ENCODE data around the gene SCN4B. TPM values are rescaled to one million over a fixed set of nuclear protein-coding genes. Genes with fewer than 3 reads are reported as not detected.

SCN4B gene
- total and polyA plus RNA-seq, 2 of the 4 experiments (the other 2 are of a cell fraction), result 0.18 to 0.44 TPM

- no peaks in the 10 kb centered on the region for H3K9me3 ChIP-seq (ENCODE audit: control insufficient read depth, insufficient read depth, low read length)
- no peak overlapping the region for H4K5ac ChIP-seq (ENCODE audit: low read depth, low read length)
- in situ Hi-C loops (cut with MboI; ENCODE audit: low sequenced_read_pairs), result no loop called here
- no peak overlapping the region for H2AFZ ChIP-seq (replicated peaks; ENCODE audit: low read length, poor library complexity)
- dilution Hi-C loops (cut with HindIII; ENCODE audit: low sequenced_read_pairs, unreplicated experiment), result no loop called here
- no peaks in the 10 kb centered on the region for H3K4me1 ChIP-seq (ENCODE audit: control insufficient read depth, insufficient read depth, low read length)
- H3K23ac ChIP-seq (ENCODE audit: low read depth, low read length), result no peak overlapping the region
- no peak overlapping the region for H2AK9ac ChIP-seq (replicated peaks; ENCODE audit: low read depth, low read length, poor library complexity)
- no peak overlapping the region for H2BK5ac ChIP-seq (ENCODE audit: low read depth, low read length, poor library complexity, severe bottlenecking)
- ChIA-PET CTCF (interaction anchor here (0.7 kb wide), 1 partner anchor 13 kb away, joined by 3 read pairs; no protein-coding TSS in a partner anchor), POLR2A (ENCODE audit: unreplicated experiment) (no interaction called here)
- no peaks in the 10 kb centered on the region for H3K9me1 ChIP-seq (ENCODE audit: insufficient read depth, low read length)
- ATAC-seq (ENCODE audit: low read depth) (no peak), DNase-seq (no peak)
- no peaks in the 10 kb centered on the region for H4K20me1 ChIP-seq (ENCODE audit: insufficient read depth, low read length)
- H2BK20ac ChIP-seq (ENCODE audit: low read depth, low read length), result no peak overlapping the region
- no peak overlapping the region for H4K8ac ChIP-seq (ENCODE audit: low read depth in 2 of 2, low read length in 2 of 2)
- H3K4me2 ChIP-seq (ENCODE audit: low read depth, low read length), result no peak overlapping the region
- no peak overlapping the region for H3K4me3 ChIP-seq (ENCODE audit: insufficient read depth, low read depth, low read length)
- H3K18ac ChIP-seq (ENCODE audit: low read depth, low read length), result no peak overlapping the region
- H3K4ac ChIP-seq (ENCODE audit: low read depth, low read length), result no peak overlapping the region
- no peak overlapping the region for H3K14ac ChIP-seq (replicated peaks; ENCODE audit: low read depth, low read length)
- H2AK5ac ChIP-seq (ENCODE audit: low read depth, low read length), result no peak overlapping the region
- TF ChIP-seq MXI1 (IDR thresholded peaks at IDR 0.05; ENCODE audit: borderline replicate concordance, low read depth, low read length) (no peak), POLR2A (IDR thresholded peaks at IDR 0.05; ENCODE audit: low read depth, low read length) (no peak), NFE2L2 (IDR thresholded peaks at IDR 0.05; ENCODE audit: low read depth, low read length) (no peak), RFX5 (IDR thresholded peaks at IDR 0.05; ENCODE audit: low read depth, low read length) (no peak), RAD21 (IDR thresholded peaks at IDR 0.05; ENCODE audit: low read length) (no peak), CEBPB (IDR thresholded peaks at IDR 0.05; ENCODE audit: low read depth, low read length) (no peak), MAZ (IDR thresholded peaks at IDR 0.05; ENCODE audit: borderline replicate concordance, low read depth, low read length) (no peak), BHLHE40 (IDR thresholded peaks at IDR 0.05; ENCODE audit: low read depth, low read length) (no peak), RCOR1 (IDR thresholded peaks at IDR 0.05; ENCODE audit: insufficient replicate concordance, low read length) (no peak), CHD1 (IDR thresholded peaks at IDR 0.05; ENCODE audit: low read depth, low read length) (no peak), SMC3 (IDR thresholded peaks at IDR 0.05; ENCODE audit: low read depth, low read length) (no peak)
- TF ChIP-seq, protein P1, sequence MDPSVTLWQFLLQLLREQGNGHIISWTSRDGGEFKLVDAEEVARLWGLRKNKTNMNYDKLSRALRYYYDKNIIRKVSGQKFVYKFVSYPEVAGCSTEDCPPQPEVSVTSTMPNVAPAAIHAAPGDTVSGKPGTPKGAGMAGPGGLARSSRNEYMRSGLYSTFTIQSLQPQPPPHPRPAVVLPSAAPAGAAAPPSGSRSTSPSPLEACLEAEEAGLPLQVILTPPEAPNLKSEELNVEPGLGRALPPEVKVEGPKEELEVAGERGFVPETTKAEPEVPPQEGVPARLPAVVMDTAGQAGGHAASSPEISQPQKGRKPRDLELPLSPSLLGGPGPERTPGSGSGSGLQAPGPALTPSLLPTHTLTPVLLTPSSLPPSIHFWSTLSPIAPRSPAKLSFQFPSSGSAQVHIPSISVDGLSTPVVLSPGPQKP (IDR thresholded peaks at IDR 0.05; ENCODE audit: borderline replicate concordance, low read depth, low read length), result no peak
- TF ChIP-seq, protein P2, sequence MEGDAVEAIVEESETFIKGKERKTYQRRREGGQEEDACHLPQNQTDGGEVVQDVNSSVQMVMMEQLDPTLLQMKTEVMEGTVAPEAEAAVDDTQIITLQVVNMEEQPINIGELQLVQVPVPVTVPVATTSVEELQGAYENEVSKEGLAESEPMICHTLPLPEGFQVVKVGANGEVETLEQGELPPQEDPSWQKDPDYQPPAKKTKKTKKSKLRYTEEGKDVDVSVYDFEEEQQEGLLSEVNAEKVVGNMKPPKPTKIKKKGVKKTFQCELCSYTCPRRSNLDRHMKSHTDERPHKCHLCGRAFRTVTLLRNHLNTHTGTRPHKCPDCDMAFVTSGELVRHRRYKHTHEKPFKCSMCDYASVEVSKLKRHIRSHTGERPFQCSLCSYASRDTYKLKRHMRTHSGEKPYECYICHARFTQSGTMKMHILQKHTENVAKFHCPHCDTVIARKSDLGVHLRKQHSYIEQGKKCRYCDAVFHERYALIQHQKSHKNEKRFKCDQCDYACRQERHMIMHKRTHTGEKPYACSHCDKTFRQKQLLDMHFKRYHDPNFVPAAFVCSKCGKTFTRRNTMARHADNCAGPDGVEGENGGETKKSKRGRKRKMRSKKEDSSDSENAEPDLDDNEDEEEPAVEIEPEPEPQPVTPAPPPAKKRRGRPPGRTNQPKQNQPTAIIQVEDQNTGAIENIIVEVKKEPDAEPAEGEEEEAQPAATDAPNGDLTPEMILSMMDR (conservative IDR thresholded peaks at IDR 0.05; ENCODE audit: low read depth, low read length), result no peak
- TF ChIP-seq, protein P3, sequence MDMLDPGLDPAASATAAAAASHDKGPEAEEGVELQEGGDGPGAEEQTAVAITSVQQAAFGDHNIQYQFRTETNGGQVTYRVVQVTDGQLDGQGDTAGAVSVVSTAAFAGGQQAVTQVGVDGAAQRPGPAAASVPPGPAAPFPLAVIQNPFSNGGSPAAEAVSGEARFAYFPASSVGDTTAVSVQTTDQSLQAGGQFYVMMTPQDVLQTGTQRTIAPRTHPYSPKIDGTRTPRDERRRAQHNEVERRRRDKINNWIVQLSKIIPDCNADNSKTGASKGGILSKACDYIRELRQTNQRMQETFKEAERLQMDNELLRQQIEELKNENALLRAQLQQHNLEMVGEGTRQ (IDR thresholded peaks at IDR 0.05; ENCODE audit: low read depth, low read length), result no peak
- intact Hi-C loops (cut with micrococcal nuclease), result no loop called here
- no peak overlapping the region for H3K56ac ChIP-seq (ENCODE audit: extremely low read depth, insufficient read depth, low read length)
- no peaks in the 10 kb centered on the region for H3K79me1 ChIP-seq (ENCODE audit: low read depth in 1 of 2, low read length in 2 of 2)
- WGBS, 2 experiments (ENCODE audit: extremely low coverage in 2 of 2, insufficient read length in 1 of 2), result no CpG with 5 or more reads among the region's 2 CpGs
- no peak overlapping the region for H3K27ac ChIP-seq (ENCODE audit: insufficient read depth, low read length)
- no peaks in the 10 kb centered on the region for H3K36me3 ChIP-seq (ENCODE audit: control insufficient read depth, insufficient read depth, low read length)
- no peak overlapping the region for H2BK15ac ChIP-seq (ENCODE audit: low read depth, low read length)
- no TSS peak for BruUV-seq (replicated peaks)
- H3K27me3 ChIP-seq (ENCODE audit: control insufficient read depth, insufficient read depth, low read length), result peaks cover 21% of the 10 kb centered on the region
- no peak overlapping the region for H4K91ac ChIP-seq (ENCODE audit: insufficient read depth, low read depth, low read length)
- no peak overlapping the region for H2BK120ac ChIP-seq (ENCODE audit: low read depth, low read length)
- no peak overlapping the region for H3K9ac ChIP-seq (ENCODE audit: low read depth, low read length)
These were observed 14.6 kb upstream of the SCN4B start for GRCh38 chr11:118167253-118167652.
